ENCODE data around the gene AKT3.

AKT3 gene

DNA sequence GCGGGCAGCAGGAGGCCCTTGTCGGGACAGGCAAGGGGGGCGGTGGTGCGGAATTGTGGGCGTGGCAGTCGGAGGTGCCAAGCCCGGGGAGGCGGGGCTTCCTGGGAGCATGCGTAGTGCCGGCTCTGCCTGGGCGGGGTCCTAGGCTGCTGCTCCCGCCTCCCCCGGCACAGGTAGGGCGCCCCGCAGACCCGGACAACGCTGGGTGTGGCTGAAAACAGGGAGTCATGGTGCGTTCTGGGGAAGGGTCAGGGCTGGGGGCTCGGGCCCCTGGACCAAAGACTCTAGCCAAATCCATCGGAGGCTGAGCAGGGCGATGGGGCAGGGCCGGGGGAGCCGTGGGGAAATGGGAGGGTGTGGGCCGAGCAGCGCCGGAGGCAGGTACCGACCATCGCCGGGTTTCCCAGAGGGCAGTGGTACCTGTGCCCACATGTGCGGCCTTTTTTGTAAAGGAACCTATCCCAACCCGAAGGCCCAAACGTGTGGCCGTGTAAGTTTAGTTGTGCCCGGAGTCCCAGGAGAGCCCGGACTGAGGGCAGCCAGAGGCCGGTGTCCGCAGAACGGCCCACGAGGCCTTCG is 362.3 kb downstream of the AKT3 start:
- TF ChIP-seq, protein P1, sequence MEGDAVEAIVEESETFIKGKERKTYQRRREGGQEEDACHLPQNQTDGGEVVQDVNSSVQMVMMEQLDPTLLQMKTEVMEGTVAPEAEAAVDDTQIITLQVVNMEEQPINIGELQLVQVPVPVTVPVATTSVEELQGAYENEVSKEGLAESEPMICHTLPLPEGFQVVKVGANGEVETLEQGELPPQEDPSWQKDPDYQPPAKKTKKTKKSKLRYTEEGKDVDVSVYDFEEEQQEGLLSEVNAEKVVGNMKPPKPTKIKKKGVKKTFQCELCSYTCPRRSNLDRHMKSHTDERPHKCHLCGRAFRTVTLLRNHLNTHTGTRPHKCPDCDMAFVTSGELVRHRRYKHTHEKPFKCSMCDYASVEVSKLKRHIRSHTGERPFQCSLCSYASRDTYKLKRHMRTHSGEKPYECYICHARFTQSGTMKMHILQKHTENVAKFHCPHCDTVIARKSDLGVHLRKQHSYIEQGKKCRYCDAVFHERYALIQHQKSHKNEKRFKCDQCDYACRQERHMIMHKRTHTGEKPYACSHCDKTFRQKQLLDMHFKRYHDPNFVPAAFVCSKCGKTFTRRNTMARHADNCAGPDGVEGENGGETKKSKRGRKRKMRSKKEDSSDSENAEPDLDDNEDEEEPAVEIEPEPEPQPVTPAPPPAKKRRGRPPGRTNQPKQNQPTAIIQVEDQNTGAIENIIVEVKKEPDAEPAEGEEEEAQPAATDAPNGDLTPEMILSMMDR (IDR thresholded peaks at IDR 0.05; ENCODE audit: control insufficient read depth, insufficient read depth, low read depth, low read length, missing control alignments), result no peak
- H3K4me3 ChIP-seq (ENCODE audit: control insufficient read depth, low read depth, low read length), result no peak overlapping the region
- no peak for DNase-seq (ENCODE audit: low read depth)

DNA sequence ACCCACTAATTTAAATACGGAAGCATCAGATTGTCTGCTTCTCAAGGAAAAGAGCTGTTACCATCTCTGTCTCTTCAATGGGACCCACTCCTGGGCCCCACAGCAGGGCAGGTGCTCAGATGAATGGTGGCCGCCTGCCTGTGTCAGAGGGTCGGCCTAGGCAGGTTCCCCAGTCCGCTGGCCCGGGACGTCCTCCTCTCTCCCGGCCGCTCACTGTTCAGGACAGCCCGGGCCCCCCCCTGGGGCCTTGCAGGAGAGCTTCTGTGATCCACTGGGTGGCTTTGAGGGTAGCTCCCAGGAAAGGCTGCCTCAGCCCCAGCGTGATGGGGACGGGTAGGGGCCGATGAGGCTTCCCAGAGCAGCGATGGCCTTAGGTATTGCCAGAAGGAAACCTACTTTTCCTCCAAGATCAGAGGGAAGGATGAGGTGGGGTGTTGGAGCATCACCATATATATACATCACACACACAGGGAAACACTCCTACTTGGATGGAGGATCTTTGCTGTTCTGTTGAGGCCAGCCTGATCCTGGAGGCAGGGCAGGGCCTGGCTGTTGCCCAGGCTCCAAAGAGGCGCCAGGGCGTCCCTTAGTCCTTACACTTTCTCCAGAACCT is 362.9 kb downstream of the AKT3 start:
- no peak overlapping the region for H3K4me3 ChIP-seq (ENCODE audit: control insufficient read depth, low read depth, low read length)
- TF ChIP-seq, protein P1 (IDR thresholded peaks at IDR 0.05; ENCODE audit: control insufficient read depth, insufficient read depth, low read depth, low read length, missing control alignments), result no peak
- no peak for DNase-seq (ENCODE audit: low read depth)

DNA sequence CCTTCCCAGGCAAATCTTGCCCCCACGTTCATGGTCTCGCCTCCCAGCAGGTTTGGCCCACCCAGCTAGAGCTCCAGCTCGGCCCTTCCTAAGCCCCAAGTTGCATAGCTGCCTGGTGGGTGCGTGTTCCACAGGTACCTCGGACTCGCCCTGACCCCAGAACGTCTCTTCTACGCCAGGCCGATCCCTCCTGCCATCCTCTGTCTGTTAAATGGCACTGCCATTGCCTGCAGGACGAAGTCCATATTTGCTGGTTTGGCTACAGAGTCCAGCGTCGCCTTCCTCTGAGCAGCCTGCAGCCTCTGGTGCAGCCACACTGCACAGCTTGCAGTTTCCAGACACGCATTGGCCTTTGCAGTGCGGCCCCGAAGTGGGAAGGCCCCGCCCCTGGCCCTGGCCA is 366.1 kb downstream of the AKT3 start:
- DNase-seq (ENCODE audit: low read depth), result no peak
- TF ChIP-seq, protein P1 (IDR thresholded peaks at IDR 0.05; ENCODE audit: control insufficient read depth, insufficient read depth, low read depth, low read length, missing control alignments), result no peak
- H3K4me3 ChIP-seq (ENCODE audit: control insufficient read depth, low read depth, low read length), result no peak overlapping the region

DNA sequence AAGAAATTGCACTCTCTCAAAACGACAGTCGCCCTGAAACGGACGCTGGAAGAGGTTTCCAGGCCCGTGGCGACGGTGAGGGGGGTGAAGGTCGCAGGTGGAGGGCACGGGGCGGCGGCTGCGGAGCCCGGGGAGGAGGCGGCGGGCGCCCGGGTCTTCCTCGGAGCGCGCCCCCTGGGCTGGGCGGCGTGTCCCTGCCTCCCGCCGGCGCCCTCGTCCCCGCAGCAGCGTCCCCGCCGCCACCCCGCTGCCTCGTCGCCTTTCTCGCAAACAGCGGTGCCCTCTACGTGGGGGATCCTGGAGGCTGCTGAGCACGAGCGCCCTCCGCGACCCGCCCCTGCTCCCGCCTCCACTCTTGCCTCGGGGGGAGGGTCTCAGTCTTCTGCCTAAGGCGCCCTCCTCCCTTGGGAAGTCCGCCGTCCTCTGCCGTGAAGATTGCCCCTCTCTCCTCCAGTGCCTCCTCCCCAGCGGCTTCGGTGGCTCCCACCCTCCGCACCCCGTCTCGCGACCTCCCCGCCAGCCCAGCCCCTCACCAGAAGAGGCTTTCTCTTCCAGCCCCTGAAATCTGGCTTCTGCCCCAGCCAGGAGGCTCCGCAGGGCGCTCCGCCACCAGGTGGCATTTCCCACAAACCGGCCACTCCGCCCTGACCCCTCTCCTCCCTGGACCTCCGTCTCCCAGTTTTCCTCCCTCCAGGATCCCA is 366.8 kb downstream of the AKT3 start:
- DNase-seq (ENCODE audit: low read depth), result no peak
- no peak overlapping the region for H3K4me3 ChIP-seq (ENCODE audit: control insufficient read depth, low read depth, low read length)
- TF ChIP-seq, protein P1 (IDR thresholded peaks at IDR 0.05; ENCODE audit: control insufficient read depth, insufficient read depth, low read depth, low read length, missing control alignments), result no peak

DNA sequence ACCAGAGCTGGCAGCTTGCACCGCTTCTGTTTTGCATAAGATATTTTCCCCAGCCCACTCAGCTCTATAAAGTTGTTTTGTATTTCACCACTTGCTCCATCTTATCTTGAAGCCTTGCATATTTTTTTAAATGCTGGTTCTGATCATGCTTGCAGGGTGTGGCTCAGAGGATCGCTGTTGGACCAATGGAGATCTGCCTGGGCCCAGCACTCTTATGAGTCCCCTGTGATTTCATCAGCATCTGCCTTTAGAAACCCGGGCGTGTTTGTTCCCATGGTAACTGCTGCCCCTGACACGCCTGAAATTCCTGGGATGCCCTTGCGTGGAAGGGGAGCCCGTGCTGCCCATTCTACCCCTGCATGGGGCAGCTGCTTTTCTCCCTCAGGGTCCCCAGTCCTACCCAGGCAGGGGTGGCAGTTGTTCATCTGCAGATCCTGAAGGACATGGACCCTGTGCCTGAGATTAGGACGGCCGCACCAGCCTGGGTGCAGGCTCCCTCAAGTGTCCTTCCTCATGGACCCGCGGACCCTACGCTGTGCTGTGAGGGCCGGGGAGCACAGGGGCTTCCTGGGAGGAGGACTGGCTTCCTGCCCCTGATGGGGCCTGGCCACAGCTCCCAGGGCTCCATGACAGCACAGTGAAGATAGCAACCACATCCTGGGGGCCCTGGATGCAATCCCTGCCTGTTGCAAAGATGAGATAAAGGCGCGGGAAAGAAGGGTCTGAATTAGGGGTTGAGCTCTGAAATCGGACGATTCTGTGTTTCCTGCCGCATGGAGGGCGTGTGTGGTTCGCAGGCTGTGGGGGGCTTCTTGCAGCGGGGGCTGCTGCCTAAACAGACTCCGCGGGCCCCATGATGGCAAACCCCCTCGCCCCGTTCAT is 367.7 kb downstream of the AKT3 start:
- TF ChIP-seq, protein P1 (IDR thresholded peaks at IDR 0.05; ENCODE audit: control insufficient read depth, insufficient read depth, low read depth, low read length, missing control alignments), result no peak
- DNase-seq (ENCODE audit: low read depth), result peak; percentile 47

DNA sequence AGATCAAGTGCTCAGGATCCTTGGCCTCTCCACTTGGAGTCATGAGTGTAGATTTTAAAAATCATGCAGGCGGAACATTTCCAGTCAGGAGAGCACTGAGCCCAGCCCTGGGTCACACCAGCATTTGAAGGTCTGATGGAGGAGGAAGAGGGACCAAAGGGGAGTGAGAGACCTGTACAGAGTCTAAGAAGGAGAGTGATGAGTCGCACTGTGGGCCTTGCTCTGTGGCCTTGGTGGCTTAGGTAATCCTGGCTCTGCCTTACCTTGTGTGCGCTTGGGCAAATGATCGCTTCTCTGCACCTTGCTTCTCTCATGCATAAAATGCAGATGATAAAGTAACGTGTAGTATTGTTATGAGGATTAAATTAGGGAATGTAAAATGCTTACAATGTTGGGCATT is 368.9 kb downstream of the AKT3 start:
- TF ChIP-seq, protein P1 (IDR thresholded peaks at IDR 0.05; ENCODE audit: control insufficient read depth, insufficient read depth, low read depth, low read length, missing control alignments), result no peak
- no peak for DNase-seq (ENCODE audit: low read depth)
- H3K4me3 ChIP-seq (ENCODE audit: control insufficient read depth, low read depth, low read length), result no peak overlapping the region

More for the DNA sequence above, 367.7 kb downstream of the AKT3 start:
- H3K4me3 ChIP-seq (ENCODE audit: control insufficient read depth, low read depth, low read length), result no peak overlapping the region

All from AG09309 (cell line).